ENCODE measurements around the gene CLIP2.

Gene CLIP2

GRCh38 chr7:74344132-74344496 is 54.9 kb downstream of the CLIP2 start:
- no peak for TF ChIP-seq ZBTB7A (IDR thresholded peaks at IDR 0.05; ENCODE audit: low read depth)

- no peak for TF ChIP-seq USF1 (IDR thresholded peaks at IDR 0.05)
- no peak for TF ChIP-seq RAD21 (IDR thresholded peaks at IDR 0.05; ENCODE audit: low read depth)
- no peak for TF ChIP-seq EP300 (IDR thresholded peaks at IDR 0.05; ENCODE audit: borderline replicate concordance)
- TF ChIP-seq REST (IDR thresholded peaks at IDR 0.05; ENCODE audit: low read depth): no peak
- TF ChIP-seq FOXM1 (IDR thresholded peaks at IDR 0.05; ENCODE audit: borderline replicate concordance, low read depth): no peak
- no peak for TF ChIP-seq TCF12 (IDR thresholded peaks at IDR 0.05; ENCODE audit: low read depth)
- no peak for TF ChIP-seq CREB1 (IDR thresholded peaks at IDR 0.05; ENCODE audit: low read depth)
- TF ChIP-seq EGR1 (IDR thresholded peaks at IDR 0.05): no peak
- TF ChIP-seq MAX (IDR thresholded peaks at IDR 0.05): no peak
- no peak for TF ChIP-seq TEAD4 (IDR thresholded peaks at IDR 0.05)
- TF ChIP-seq TAF1 (IDR thresholded peaks at IDR 0.05; ENCODE audit: low read depth): no peak
- TF ChIP-seq CEBPB (IDR thresholded peaks at IDR 0.05): no peak
- no peak for TF ChIP-seq NFIC (IDR thresholded peaks at IDR 0.05)
- no peak for TF ChIP-seq YY1 (IDR thresholded peaks at IDR 0.05; ENCODE audit: low read depth)
Observed at GRCh38 chr7:74344786-74345185, 55.6 kb downstream of the CLIP2 start.

GRCh38 chr7:74345970-74346369 is 56.8 kb downstream of the CLIP2 start:
- no peak for TF ChIP-seq EGR1 (IDR thresholded peaks at IDR 0.05)
- TF ChIP-seq EP300 (IDR thresholded peaks at IDR 0.05; ENCODE audit: borderline replicate concordance): no peak
- no peak for TF ChIP-seq TAF1 (IDR thresholded peaks at IDR 0.05; ENCODE audit: low read depth)
- TF ChIP-seq ZBTB7A (IDR thresholded peaks at IDR 0.05; ENCODE audit: low read depth): no peak
- TF ChIP-seq CEBPB (IDR thresholded peaks at IDR 0.05): no peak
- TF ChIP-seq RAD21 (IDR thresholded peaks at IDR 0.05; ENCODE audit: low read depth): no peak
- TF ChIP-seq TCF12 (IDR thresholded peaks at IDR 0.05; ENCODE audit: low read depth): no peak
- TF ChIP-seq FOXM1 (IDR thresholded peaks at IDR 0.05; ENCODE audit: borderline replicate concordance, low read depth): no peak
- no peak for TF ChIP-seq YY1 (IDR thresholded peaks at IDR 0.05; ENCODE audit: low read depth)
- TF ChIP-seq MAX (IDR thresholded peaks at IDR 0.05): no peak
- TF ChIP-seq CREB1 (IDR thresholded peaks at IDR 0.05; ENCODE audit: low read depth): no peak

- TF ChIP-seq YY1 (IDR thresholded peaks at IDR 0.05; ENCODE audit: low read depth): no peak
- TF ChIP-seq FOXM1 (IDR thresholded peaks at IDR 0.05; ENCODE audit: borderline replicate concordance, low read depth): no peak
- TF ChIP-seq TCF12 (IDR thresholded peaks at IDR 0.05; ENCODE audit: low read depth): no peak
- no peak for TF ChIP-seq TAF1 (IDR thresholded peaks at IDR 0.05; ENCODE audit: low read depth)
- TF ChIP-seq REST (IDR thresholded peaks at IDR 0.05; ENCODE audit: low read depth): no peak
- no peak for TF ChIP-seq ZBTB7A (IDR thresholded peaks at IDR 0.05; ENCODE audit: low read depth)
- no peak for TF ChIP-seq CEBPB (IDR thresholded peaks at IDR 0.05)
- TF ChIP-seq EGR1 (IDR thresholded peaks at IDR 0.05): no peak
- no peak for TF ChIP-seq EP300 (IDR thresholded peaks at IDR 0.05; ENCODE audit: borderline replicate concordance)
- no peak for TF ChIP-seq USF1 (IDR thresholded peaks at IDR 0.05)
- no peak for TF ChIP-seq NFIC (IDR thresholded peaks at IDR 0.05)
- no peak for TF ChIP-seq MAX (IDR thresholded peaks at IDR 0.05)
- TF ChIP-seq TEAD4 (IDR thresholded peaks at IDR 0.05): no peak
- TF ChIP-seq RAD21 (IDR thresholded peaks at IDR 0.05; ENCODE audit: low read depth): no peak
- TF ChIP-seq CREB1 (IDR thresholded peaks at IDR 0.05; ENCODE audit: low read depth): no peak
Observed at GRCh38 chr7:74349621-74350020, 60.4 kb downstream of the CLIP2 start.

- TF ChIP-seq YY1 (IDR thresholded peaks at IDR 0.05; ENCODE audit: low read depth) (no peak), CREB1 (IDR thresholded peaks at IDR 0.05; ENCODE audit: low read depth) (no peak), TAF1 (IDR thresholded peaks at IDR 0.05; ENCODE audit: low read depth) (no peak), FOXM1 (IDR thresholded peaks at IDR 0.05; ENCODE audit: borderline replicate concordance, low read depth) (no peak), MAX (IDR thresholded peaks at IDR 0.05) (no peak), NFIC (IDR thresholded peaks at IDR 0.05) (no peak), EP300 (IDR thresholded peaks at IDR 0.05; ENCODE audit: borderline replicate concordance) (no peak)
Observed at GRCh38 chr7:74350751-74351150, 61.5 kb downstream of the CLIP2 start.

- TF ChIP-seq TCF12 (IDR thresholded peaks at IDR 0.05; ENCODE audit: low read depth) (no peak), TEAD4 (IDR thresholded peaks at IDR 0.05) (no peak), EP300 (IDR thresholded peaks at IDR 0.05; ENCODE audit: borderline replicate concordance) (no peak)
Observed at GRCh38 chr7:74351836-74352235, 62.6 kb downstream of the CLIP2 start.
